Posterior cingulate gyrus (tissue), 11 donors: ENCODE data around the gene UBR3.
"Not testable (repeated sequence)": the region's sequence is repeated elsewhere in the genome, so short reads cannot be mapped to it uniquely, and the experiment has no call there.

Source experiments
- DNase-seq, 10 donors: peaks; one replicate each; pipeline versions ENCODE4 v3.0.0 to v3.0.0-alpha.2; 2020 to 2021; ENCODE audit warnings: mixed read lengths in 3 of 10
- intact Hi-C: fragments of 100-400 bp; cut with DNase I; formaldehyde crosslinking; loops from one replicate; pipeline ENCODE4 v1.15.1; 2023

UBR3 gene

DNA sequence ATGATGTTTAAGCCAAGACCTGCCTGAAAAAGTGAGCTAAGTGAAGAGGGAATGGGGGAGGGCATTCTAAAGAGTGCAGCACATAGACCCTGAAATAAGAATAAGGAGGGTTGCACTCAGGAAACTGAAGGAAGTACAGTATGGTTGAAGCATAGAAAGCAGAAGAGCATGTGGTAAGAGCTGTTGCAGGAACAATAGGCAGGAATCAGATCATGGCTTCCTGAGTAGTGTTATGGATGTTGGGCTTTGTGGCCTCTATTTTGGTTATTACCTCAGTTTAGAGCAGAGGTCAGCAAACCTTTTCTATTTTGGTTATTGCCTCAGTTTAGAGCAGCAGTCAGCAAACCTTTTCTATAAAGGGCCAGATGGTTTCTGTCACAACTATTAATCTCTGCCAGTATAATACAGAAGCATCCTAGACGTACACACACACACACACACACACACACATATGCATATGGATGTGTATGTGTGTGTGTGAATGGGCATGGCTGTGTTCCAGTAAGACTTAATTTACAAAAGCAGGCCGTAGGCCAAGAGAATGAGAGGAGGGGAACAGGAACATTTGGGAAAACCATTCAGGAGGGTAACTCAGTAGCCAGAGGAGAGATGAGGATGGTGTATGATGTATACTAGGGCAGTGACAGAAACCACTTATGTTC, 259.6 kb downstream of the UBR3 start:
- DNase-seq = no peak
- intact Hi-C loops = no loop called here

DNA sequence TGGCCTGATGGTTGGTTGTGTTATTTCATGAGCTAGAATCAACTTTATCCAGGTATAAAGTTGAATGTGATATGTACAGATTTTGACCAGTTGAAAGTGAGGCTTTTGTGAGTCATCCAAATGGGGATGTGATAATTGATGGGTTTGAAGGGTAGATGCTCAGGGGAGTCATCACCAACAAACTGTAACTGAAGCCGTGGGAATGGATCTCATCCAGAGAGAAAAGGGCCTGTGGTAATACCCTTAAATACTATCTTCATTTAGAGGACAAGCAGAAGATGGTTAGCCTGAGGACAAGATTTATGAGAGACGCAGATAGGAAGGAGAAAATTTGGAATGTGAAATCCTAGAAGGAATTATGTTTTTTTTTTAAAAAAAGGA, 260.1 kb downstream of the UBR3 start:
- DNase-seq = no peak

DNA sequence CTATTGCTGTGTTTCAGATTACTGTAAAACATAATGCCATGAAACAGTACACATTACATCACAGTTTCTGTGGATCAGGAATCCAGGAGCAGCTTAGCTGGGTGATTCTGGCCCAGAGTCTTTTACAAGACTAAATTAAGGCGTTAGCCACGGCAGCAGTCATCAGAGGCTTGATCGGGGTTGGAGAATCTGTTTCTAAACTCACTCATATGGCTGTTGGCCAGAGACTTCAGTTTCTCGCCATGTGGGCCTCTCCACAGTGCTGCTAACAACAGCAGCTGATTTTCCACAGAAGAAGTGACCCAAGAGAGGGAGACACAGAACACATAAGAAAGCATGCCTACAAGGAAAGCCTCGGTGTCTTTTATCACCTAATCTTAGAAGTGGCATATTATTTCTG, 261.5 kb downstream of the UBR3 start:
- intact Hi-C loops = no loop called here

More for the DNA sequence above, 260.1 kb downstream of the UBR3 start:
- intact Hi-C loops = no loop called here

DNA sequence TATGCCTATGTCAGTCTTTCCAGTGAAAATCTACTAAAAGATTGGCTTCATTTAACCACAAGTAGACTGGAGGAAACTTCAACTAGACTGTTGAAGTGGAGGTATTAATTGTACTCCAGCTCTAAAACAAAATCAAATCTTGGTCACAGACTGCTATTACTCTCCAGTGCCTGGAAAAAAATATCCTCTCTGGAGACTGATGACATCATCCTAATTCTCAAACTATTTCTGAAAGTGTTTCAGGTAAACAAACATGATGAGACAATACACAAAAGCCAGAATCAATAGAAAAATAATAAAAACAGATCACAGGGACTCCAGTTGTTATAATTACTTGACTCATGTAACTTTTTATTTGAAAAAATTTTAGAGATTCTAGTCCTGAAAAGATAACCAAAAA, 263.0 kb downstream of the UBR3 start:
- no peak for DNase-seq
- intact Hi-C loops = no loop called here

More for the DNA sequence above, 261.5 kb downstream of the UBR3 start:
- peak in 2 of 10 donors; percentile 7 to 55 for DNase-seq

DNA sequence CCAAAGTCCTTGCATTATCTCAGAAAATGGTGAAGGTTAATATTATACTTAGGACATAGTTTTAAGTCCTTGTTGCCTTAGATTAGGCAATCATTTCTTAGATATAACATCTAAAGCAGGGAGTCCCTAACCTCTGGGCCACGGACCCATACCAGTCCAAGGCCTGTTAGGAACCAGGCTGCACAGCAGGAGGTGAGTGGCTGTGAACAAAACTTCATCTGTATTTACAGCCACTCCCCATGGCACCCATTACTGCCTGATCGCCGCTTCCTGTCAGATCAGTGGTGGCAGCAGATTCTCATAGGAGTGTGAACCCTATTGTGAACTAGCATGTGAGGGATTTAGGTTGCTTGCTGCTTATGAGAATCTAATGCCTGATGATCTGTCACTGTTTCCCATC, 264.2 kb downstream of the UBR3 start:
- intact Hi-C loops = no loop called here
- DNase-seq = no peak

DNA sequence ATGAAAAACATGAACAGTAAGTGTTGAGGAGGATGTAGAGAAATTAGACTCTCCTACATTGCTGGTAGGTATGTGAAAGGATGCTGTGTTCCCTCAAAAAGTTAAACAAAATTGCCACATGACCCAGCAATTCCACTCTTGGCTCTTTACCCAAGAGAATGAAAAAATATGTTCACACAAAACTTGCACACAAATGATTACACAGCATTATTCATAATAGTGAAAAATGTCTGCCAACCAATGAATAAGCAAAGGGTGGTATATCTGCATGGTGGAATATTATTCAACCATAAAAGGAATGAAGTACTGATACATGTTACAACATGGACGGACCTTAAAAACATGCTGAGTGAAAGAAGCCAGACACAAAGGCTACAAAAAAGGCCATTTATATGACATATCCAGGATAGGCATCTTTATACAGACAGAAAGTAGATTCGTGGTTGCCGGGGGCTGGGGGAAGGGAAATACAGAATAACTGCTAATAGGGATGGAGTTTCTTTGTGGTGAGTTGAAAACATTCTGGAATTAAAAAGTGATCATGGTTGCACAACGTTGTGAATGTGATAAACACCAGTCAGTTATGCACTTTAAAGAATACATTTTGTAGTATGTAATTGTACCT, 265.3 kb downstream of the UBR3 start:
- intact Hi-C loops = no loop called here
- no peak for DNase-seq

DNA sequence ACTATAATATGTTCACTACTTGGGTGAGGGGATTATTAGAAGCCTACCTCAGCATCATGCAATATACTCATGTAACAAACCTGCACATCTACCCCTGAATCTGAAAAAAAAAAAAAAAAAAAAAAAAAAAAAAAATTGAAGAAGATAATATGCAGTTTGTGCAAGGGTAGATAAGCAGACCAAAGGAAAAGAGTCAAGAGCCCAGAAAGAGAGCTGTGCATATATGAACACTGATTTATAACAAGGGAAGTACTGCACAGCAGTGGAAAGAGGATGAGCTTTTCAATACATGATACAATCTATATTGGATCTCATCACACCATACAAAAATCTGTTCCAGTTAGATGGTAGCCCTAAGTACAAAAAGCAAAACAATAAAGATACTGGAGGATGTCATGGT, 268.1 kb downstream of the UBR3 start:
- intact Hi-C loops = no loop called here
- no peak for DNase-seq

DNA sequence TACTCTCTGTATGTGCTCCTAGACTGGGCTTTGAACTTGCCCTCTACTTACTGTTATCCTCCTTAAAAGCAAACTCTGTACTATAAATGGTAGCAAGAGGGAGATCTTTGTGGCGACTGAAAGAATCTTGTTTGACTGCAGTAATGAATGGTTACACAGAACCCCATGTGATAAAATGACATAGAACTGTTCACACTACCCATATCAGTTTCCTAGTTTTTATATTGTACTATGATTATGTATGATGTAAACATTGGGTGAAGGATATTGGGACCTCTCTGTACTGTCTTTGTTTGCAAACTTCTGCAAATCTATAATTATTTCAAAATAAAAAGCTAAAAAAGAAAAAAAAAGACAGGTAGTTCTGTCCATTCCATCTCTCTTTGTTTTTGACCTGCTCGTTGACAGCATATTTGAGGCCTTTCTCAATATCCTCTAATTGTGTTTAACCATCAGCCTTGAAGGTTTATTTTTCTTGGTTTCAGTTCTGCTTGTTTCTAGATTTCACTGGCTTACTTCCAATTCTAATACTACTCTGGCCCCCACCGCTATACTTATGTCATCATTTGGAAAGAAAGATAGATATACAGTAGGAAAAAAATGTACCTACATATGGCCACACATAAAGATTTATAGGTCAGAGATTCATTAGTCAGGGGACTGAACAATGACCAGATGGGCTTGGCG, 271.5 kb downstream of the UBR3 start:
- intact Hi-C loops = no loop called here
- DNase-seq = no peak

DNA sequence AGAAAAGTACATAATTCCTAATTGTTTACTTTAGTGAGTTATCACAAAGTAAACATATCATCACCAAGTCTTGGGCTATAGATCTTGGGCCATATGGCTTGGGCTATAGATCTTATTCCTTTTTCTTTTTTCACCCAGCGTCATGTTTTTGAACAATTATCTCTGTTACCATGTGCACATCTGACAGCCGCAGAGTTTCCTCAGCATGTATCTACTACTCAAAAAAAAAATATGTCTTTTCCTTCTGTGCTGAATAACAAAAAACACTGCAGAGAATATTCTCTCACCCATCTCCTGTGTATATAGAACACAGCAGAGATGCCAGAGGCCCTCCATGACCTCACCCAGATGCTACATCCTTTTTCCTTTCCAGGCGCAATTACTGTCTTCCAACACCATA, 274.5 kb downstream of the UBR3 start:
- intact Hi-C loops = no loop called here
- DNase-seq = no peak

DNA sequence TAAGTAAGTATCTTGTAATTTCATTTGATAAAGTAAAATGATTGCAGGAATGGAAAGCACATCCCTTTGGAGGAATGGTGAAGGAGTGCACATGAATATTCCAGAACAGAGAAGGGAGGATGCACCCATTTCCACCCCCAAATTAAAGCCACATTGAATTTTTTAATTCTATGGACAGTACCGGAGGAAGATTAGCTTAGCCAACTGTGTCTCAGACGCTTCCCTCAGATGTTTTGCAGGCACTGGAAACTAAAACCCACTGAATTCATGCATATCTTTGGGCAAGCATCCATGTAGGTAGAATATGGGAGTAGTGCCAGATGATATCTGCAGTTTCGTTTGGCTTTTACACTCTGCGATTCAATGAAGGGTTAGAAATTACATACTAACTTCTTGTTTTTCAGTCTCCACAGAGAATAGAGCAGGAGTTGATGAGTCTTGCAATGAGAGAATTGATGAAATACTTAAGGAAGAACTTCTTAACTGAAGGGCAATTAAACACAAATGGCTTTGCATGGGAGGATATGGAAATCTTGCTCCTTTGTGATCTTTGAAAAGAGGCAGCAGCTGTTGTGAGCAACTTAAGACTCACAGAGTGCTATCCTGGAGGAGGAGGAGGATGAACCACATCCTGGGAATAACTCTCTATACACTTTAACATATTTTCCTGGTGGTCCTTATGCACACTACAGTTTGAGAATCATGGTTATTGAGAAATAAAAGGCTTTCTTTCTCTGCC, 279.0 kb downstream of the UBR3 start:
- no peak for DNase-seq
- intact Hi-C loops = no loop called here

DNA sequence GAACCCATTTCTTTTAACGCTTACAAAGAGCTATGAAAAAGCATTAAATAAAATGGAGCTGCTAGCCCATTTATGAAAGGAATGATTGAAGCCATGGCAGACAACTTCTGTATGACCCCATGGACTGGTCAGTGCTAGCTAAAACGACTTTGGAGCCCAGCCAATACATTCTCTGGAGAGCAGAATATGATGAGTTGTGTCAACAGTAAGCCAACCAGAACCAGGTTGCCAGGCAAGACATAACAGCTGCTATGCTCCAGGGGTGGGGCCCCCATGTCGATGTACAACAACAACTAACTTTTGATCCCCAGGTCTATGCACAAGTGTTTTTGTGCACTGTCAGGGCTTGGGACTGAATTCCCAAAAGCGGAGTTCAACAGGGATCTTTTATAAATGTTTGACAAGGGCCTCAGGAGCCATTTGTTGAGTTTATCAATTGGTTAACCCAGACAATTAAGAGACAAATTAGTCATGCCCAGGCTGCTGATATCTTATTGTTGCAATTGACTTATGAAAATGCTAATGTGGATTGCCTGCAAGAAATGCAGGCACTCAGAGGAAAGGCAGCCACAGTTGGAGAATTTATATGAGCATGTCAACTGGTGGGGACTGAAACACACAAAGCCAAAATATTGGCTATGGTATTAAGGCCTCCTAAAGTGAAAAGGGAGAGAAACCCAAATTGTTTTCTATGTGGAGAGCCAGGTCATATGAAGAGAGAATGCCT, 286.1 kb downstream of the UBR3 start:
- intact Hi-C loops = no loop called here
- DNase-seq = no peak

DNA sequence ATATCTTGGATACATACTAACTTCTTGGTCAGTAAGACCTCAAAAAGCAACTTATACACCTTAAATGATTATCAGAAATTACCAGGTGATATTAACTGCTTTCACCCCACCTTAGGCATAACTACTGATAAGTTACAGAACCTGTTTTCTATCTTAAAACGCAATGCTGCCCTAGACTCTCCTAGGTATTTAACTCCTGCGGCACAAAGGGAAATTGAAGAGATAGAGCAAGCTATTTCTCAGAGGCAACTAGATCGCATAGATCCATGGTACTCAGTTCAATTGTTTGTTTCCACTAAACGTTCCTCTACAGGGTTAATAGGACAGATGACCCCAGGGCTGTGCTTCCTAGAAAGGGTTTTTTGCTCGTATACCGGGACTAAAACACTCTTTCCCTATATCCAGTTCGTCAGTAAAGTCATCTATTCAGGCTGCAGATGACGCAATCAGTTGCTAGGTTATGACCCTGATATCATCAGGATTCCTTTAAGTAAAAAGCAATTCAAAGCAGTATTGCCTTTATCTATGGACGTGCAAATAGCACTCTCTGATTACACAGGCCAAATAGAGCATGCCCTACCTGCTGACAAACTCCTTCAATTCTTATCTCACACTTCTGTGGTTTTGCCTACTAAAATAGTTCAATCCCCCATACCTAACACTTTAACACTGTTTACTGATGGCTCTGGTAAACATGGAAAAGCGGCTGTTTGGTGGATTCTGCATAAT, 288.4 kb downstream of the UBR3 start:
- no peak for DNase-seq
- intact Hi-C loops = no loop called here

DNA sequence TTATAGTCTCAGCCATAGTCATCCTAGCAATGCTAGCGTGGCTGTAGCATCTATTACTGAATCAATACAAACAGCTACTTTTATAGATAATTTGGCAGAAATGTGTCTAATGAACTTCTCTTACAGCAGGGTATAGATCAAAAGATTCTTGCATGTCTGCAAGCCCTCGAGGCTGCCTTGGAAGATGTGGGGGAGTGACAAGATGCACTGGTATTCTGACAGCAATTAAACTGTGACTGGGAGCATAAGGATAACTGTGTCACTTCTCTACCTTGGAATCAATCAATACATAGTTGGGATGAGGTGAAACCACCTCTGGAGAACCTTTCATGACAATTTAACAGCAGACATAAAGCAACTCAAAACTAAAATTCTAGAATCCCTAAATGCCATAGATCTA, 291.4 kb downstream of the UBR3 start:
- intact Hi-C loops = no loop called here
- no peak for DNase-seq

DNA sequence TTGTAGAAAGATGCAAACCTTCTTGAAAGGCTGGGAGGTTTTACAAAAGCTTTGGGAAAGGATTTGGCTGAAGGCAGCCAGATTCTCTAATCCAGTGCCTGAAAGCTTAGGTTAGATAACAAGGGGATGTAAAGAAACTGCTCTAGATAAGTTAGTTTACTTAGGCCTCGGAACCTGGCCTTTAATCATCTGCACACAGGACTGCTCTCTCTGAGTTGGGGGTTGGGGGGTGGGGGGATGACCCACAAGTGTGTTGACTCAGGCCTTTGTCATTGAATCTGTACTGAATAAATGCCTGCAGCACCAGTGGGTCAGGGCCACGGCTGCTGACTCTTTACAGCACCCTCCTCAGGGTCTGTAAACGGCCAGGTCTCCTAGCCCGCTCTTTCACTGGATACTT, 292.1 kb downstream of the UBR3 start:
- intact Hi-C loops = not testable (repeated sequence)

DNA sequence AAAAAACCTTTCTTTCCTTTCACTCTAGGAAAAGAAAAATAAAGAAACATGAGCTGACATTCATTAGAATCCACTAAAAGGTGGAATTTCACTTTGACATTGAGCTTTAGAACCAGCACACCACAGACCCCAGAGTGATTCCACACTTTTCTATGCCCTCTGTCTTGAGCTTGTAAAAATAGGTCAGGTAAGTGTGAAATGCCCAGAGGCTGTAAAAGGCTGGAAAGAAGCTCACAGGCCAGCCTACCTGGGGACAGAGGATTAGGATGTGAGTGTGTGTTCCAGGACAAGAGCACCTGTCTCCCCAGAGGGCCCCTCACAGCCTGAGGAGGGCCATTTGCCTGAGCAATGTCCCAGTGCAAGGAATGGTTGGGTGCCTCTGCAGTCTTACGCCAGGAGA, 294.4 kb downstream of the UBR3 start:
- intact Hi-C loops = no loop called here
- DNase-seq = no peak

More for the DNA sequence above, 292.1 kb downstream of the UBR3 start:
- DNase-seq = not testable (repeated sequence)

DNA sequence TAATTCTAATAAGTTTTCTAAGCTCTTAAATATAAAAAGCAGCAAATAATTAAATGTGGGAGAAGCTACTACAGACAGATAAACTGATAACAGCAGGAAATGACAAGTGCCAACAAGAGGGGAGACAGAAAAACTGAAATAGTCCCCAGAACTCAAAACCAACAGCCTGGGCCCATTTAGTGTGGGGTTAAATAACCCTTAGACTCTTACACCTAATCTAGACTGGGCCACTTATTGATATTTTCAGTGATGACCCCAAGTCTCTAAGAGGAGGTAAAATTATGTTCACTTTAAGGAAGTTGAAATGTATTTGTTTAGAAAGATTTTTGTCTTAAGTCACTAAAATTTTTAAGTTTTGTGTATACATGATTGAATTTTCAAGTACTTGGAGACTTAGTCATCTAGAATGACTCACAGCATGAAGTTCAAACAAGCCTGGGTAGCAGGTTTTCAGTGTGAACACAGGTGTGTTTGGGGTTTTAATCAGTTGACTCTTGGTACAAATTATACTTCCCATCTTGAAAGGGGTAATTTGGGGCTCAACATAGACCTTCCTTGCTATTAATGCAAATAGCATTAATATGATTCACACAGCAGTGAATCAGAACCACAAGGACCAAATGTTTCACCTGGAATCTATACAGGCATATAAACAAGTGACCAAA, 295.8 kb downstream of the UBR3 start:
- intact Hi-C loops = no loop called here
- DNase-seq = no peak

DNA sequence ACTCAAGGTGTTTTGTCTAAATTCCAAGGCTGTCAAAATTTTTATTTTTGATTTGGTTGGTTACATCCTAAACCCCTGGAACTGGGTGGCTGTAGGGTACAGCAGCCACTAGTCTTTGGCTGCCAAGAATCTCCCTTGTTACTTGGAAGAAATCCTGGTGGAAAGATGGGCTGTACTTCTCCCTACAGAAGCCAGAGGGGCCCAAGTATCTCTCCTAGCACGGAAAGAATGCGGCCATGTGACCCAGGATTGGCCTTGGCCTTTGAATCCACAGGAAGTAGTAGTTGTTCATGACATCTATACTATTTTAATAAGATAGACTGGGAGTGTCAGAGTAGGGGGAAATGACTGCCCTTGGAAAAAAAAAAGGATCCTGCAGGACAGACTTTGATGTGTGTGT, 296.3 kb downstream of the UBR3 start:
- intact Hi-C loops = no loop called here
- DNase-seq = no peak

DNA sequence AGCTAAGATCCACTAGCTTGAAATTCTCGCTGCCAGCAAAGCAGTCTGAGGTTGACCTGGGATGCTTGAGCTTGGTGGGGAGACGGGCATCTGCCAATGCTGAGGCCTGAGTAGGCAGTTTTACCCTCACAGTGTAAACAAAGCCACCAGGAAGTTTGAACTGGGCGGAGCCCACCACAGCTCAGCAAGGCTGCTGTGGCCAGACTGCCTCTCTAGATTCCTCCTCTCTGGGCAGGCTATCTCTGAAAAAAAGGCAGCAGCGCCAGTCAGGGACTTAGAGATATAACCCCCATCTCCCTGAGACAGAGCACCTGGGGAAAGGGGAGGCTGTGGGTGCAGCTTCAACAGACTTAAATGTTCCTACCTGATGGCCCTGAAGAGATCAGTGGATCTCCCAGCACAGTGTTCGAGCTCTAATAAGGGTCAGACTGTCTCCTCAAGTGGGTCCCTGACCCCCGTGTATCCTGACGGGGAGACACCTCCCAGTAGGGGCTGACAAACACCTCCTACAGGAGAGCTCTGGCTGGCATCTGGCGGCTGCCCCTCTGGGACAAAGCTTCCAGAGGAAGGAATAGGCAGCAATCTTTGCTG, 299.0 kb downstream of the UBR3 start:
- DNase-seq, intact Hi-C loops: not testable (repeated sequence)
